Measurements from ENCODE around the gene ATF4.

The ATF4 gene

GRCh38 chr22:39488563-39489083 is 31.7 kb upstream of the ATF4 start:
- no peak for DNase-seq (ENCODE audit: low read depth)
- H3K4me3 ChIP-seq (ENCODE audit: low read depth, low read length): no peak overlapping the region

GRCh38 chr22:39489094-39490068 is 31.0 kb upstream of the ATF4 start:
- DNase-seq (ENCODE audit: low read depth): no peak
- no peak overlapping the region for H3K4me3 ChIP-seq (ENCODE audit: low read depth, low read length)

- no peak overlapping the region for H3K4me3 ChIP-seq (ENCODE audit: low read depth, low read length)
- no peak for DNase-seq (ENCODE audit: low read depth)
Measured at GRCh38 chr22:39490135-39490798, 30.1 kb upstream of the ATF4 start.

- DNase-seq (ENCODE audit: low read depth): no peak
- no peak overlapping the region for H3K4me3 ChIP-seq (ENCODE audit: low read depth, low read length)
Measured at GRCh38 chr22:39490966-39491680, 29.2 kb upstream of the ATF4 start.

- no peak for DNase-seq (ENCODE audit: low read depth)
- no peak overlapping the region for H3K4me3 ChIP-seq (ENCODE audit: low read depth, low read length)
Measured at GRCh38 chr22:39491696-39492095, 28.7 kb upstream of the ATF4 start.

- no peak overlapping the region for H3K4me3 ChIP-seq (ENCODE audit: low read depth, low read length)
- no peak for DNase-seq (ENCODE audit: low read depth)
Measured at GRCh38 chr22:39492186-39492585, 28.2 kb upstream of the ATF4 start.

GRCh38 chr22:39493759-39494158 is 26.6 kb upstream of the ATF4 start:
- no peak for DNase-seq (ENCODE audit: low read depth)
- no peak overlapping the region for H3K4me3 ChIP-seq (ENCODE audit: low read depth, low read length)

GRCh38 chr22:39494471-39495120 is 25.8 kb upstream of the ATF4 start:
- H3K4me3 ChIP-seq (ENCODE audit: low read depth, low read length): no peak overlapping the region
- no peak for DNase-seq (ENCODE audit: low read depth)

GRCh38 chr22:39496131-39496838 is 24.1 kb upstream of the ATF4 start:
- DNase-seq (ENCODE audit: low read depth): no peak

GRCh38 chr22:39497429-39497828 is 22.9 kb upstream of the ATF4 start:
- H3K4me3 ChIP-seq (ENCODE audit: low read depth, low read length): no peak overlapping the region
- DNase-seq (ENCODE audit: low read depth): no peak

More at GRCh38 chr22:39496131-39496838, 24.1 kb upstream of the ATF4 start:
- no peak overlapping the region for H3K4me3 ChIP-seq (ENCODE audit: low read depth, low read length)

GRCh38 chr22:39498368-39498767 is 22.0 kb upstream of the ATF4 start:
- no peak for DNase-seq (ENCODE audit: low read depth)
- H3K4me3 ChIP-seq (ENCODE audit: low read depth, low read length): no peak overlapping the region

GRCh38 chr22:39498802-39499201 is 21.6 kb upstream of the ATF4 start:
- no peak for DNase-seq (ENCODE audit: low read depth)

GRCh38 chr22:39500101-39500500 is 20.3 kb upstream of the ATF4 start:
- no peak overlapping the region for H3K4me3 ChIP-seq (ENCODE audit: low read depth, low read length)
- DNase-seq (ENCODE audit: low read depth): no peak

More at GRCh38 chr22:39498802-39499201, 21.6 kb upstream of the ATF4 start:
- no peak overlapping the region for H3K4me3 ChIP-seq (ENCODE audit: low read depth, low read length)

- peak overlapping the region; percentile 81 for H3K4me3 ChIP-seq (ENCODE audit: low read depth, low read length)
- DNase-seq (ENCODE audit: low read depth): no peak
Measured at GRCh38 chr22:39501644-39502108, 18.7 kb upstream of the ATF4 start.

- H3K4me3 ChIP-seq (ENCODE audit: low read depth, low read length): peak within 1 kb of the TSS; percentile 81
- DNase-seq (ENCODE audit: low read depth): peak; percentile 79
Measured at GRCh38 chr22:39502109-39502788, 18.1 kb upstream of the ATF4 start, which contains the start of gene MIEF1. TSS of gene MIEF1 (plus strand) at chr22:39502290. CDS start at chr22:39511295, 9,005 bp downstream.

- peak overlapping the region; percentile 81 for H3K4me3 ChIP-seq (ENCODE audit: low read depth, low read length)
- no peak for DNase-seq (ENCODE audit: low read depth)
Measured at GRCh38 chr22:39502789-39503409, 17.5 kb upstream of the ATF4 start.

- H3K4me3 ChIP-seq (ENCODE audit: low read depth, low read length): peak overlapping the region; percentile 81
- no peak for DNase-seq (ENCODE audit: low read depth)
Measured at GRCh38 chr22:39503630-39504029, 16.7 kb upstream of the ATF4 start.
